OCI-LY7 (cell line): ENCODE measurements around the gene STAT4.

Experiments used
- CTCF ChIP-seq: fragments of 200-600 bp; sonication (generic); conservative IDR thresholded peaks from 2 replicates; pipeline ENCODE4 v1.5.1; 2014; ENCODE audit warnings: mild to moderate bottlenecking, antibody characterized with exemption, low read length, moderate library complexity, mixed read lengths
- EZH2phosphoT487 ChIP-seq: fragments of 200-600 bp; sonication (generic); IDR thresholded peaks from 2 replicates; pipeline ENCODE4 v1.6.1; 2018; ENCODE audit warnings: low read depth, borderline replicate concordance, mild to moderate bottlenecking, mixed run types, antibody characterized with exemption, low read length, moderate library complexity, mixed read lengths

DNA sequence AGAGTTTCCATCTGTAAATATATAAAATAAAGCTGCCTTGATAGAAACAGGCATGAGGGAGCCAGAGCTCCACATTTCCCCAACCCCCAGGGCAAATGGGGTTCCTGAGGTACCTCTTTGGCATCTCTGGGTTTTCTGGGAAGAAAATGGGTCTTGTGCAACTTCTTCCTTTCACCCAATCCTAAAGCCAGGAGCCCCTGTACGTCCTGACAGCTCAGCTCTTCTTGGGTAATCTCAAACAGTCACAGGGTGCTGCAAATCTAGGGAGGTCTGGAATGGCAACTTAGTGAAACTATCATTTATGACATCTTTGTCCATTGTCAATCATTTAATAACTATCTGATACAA is 100.2 kb downstream of the STAT4 start:
- TF ChIP-seq CTCF = no peak
- TF ChIP-seq EZH2phosphoT487 = no peak
